Progenitor cell of endocrine pancreas (in vitro differentiated cells): ENCODE measurements around the gene UQCRC2. TPM values are rescaled to one million over a fixed set of nuclear protein-coding genes. Genes with fewer than 3 reads are reported as not detected.
"Not testable (repeated sequence)": the region's sequence is repeated elsewhere in the genome, so short reads cannot be mapped to it uniquely, and the experiment has no call there.

Source experiments
- DNase-seq: peaks from one replicate; pipeline ENCODE4 v3.0.0; 2021; ENCODE audit warnings: low spot score; ENCODE audit not compliant: unreplicated experiment
- H3K27ac Mint-ChIP-seq: 2 replicates; pipeline ENCODE4 v1.8.0; 2021; ENCODE audit warnings: mild to moderate bottlenecking, moderate library complexity, mixed read lengths
- H3K27me3 Mint-ChIP-seq: 2 replicates; pipeline ENCODE4 v1.8.0; 2021; ENCODE audit warnings: mixed read lengths
- H3K36me3 Mint-ChIP-seq: 2 replicates; pipeline ENCODE4 v1.8.0; 2022; ENCODE audit warnings: mixed read lengths; ENCODE audit not compliant: insufficient read depth
- H3K4me1 Mint-ChIP-seq: 2 replicates; pipeline ENCODE4 v1.8.0; 2021; ENCODE audit warnings: low read depth, mixed read lengths
- H3K4me3 Mint-ChIP-seq: 2 replicates; pipeline ENCODE4 v1.8.0; 2021; ENCODE audit warnings: low read depth, mild to moderate bottlenecking, moderate library complexity, mixed read lengths
- H3K9me3 Mint-ChIP-seq: 2 replicates; pipeline ENCODE4 v1.8.0; 2021; ENCODE audit warnings: low read depth, mixed read lengths
- long read RNA-seq: library from polyadenylated mRNA; unstranded; transcript quantifications from one replicate; pipeline ENCODE4 v2.0.0, GENCODE V29; 2020
- total RNA-seq: library from RNA; stranded (reverse); gene quantifications from 2 replicates; pipeline ENCODE4 v1.2.1, GENCODE V29; 2021
- TF ChIP-seq, protein P1 (sequence below): fragments of 200-600 bp; sonication (generic); IDR thresholded peaks from one replicate; pipeline ENCODE4 v1.5.0; 2021; ENCODE audit warnings: antibody characterized with exemption, mild to moderate bottlenecking; ENCODE audit not compliant: unreplicated experiment

Gene UQCRC2
- 196 and 198 TPM in 2 replicates for total RNA-seq
- long read RNA-seq, transcript UQCRC2-201 (14 exons, 2,615 nt): major isoform, 793 of 867 reads
- long read RNA-seq, partial matches to known transcripts: 31 of 867 reads
- long read RNA-seq, other reads (novel, unspliced or antisense): 42 of 867 reads

DNA sequence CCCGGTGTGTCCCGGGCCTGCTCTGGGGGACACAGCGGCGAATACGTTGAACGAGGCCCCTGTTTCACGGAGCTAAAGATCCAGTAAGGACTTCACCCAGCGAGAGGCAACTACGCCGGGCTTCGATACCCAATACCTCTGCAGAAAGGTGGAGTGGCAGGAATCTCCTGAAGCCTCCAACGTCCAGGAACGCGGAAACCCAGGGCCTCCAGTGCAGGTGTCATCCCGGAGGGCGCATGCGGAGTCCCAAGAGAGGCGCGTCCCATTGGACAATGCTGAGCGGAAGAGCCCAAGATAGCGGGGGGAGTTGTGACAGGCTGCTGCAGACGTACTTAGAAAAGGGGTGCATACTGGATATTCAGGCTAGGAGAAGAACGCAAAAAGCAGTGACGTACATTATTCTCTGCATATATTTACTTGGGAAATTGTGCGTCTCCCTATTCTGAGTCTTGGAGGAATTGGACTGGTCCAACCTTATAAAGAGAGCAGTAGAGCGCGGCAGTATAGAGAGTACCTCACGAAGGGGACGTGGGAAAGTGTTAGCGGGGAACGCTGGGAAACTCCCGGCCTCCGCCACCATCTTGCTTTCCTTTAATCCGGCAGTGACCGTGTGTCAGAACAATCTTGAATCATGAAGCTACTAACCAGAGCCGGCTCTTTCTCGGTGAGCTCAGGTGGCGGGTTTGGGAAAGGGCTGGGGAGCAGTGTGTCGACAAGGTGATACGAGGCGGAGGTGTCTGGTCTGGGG lies at the start of gene UQCRC2:
UQCRC2 (plus strand) TSS at position 569 of the 748 bp plus-strand sequence; CDS start at position 632, 63 bp downstream.
- Mint-ChIP-seq H3K4me3 (peak within 1 kb of the TSS; percentile 95), H3K27ac (peak within 1 kb of the TSS; percentile 100), H3K27me3 (no peaks in the 10 kb centered on the region), H3K36me3 (peaks cover 5% of the 10 kb centered on the region), H3K4me1 (peaks cover 12% of the 10 kb centered on the region), H3K9me3 (no peaks in the 10 kb centered on the region)
- peak; percentile 72 for DNase-seq
- TF ChIP-seq, protein P1, sequence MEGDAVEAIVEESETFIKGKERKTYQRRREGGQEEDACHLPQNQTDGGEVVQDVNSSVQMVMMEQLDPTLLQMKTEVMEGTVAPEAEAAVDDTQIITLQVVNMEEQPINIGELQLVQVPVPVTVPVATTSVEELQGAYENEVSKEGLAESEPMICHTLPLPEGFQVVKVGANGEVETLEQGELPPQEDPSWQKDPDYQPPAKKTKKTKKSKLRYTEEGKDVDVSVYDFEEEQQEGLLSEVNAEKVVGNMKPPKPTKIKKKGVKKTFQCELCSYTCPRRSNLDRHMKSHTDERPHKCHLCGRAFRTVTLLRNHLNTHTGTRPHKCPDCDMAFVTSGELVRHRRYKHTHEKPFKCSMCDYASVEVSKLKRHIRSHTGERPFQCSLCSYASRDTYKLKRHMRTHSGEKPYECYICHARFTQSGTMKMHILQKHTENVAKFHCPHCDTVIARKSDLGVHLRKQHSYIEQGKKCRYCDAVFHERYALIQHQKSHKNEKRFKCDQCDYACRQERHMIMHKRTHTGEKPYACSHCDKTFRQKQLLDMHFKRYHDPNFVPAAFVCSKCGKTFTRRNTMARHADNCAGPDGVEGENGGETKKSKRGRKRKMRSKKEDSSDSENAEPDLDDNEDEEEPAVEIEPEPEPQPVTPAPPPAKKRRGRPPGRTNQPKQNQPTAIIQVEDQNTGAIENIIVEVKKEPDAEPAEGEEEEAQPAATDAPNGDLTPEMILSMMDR: no peak

DNA sequence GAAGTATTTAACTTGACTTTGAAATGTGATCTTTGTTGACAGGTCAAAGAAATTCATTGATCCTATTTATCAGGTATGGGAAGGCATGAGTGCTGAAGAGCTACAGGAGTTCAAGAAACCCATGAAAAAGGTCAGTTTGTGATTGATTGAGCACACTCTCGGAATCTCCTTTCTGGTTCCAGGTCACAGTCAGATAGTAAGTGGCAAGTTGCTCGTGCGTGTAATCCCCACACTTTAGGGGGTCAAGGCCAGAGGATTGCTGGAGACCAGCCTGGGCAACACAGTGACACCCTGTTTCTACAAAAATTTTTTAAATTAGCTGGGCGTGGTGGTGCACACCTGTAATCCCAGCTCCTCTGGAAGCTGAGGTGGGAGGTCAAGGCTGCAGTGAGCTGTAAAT lies 20.5 kb upstream of the UQCRC2 start:
- not testable (repeated sequence) for H3K4me3 Mint-ChIP-seq, H3K36me3 Mint-ChIP-seq, H3K27ac Mint-ChIP-seq, H3K4me1 Mint-ChIP-seq, DNase-seq, H3K9me3 Mint-ChIP-seq
- peaks cover 17% of the 10 kb centered on the region for H3K27me3 Mint-ChIP-seq

DNA sequence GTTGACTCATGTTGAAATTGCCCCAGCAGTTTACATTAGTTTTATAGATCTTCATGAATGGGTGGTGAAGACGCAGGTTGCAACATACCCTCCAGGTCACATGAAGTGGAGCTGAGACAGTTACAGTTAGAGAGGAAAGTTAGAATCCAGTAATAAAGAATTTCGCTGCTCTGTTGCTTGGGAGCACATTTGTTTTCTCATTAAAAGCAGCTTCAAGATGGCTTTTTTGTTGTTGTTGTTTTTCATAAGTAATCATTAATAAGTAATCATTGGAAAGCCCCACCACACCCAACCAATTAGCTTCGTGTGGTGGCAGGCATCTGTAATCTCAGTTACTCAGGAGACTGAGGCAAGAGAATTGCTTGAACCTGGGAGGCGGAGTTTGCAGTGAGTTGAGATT lies 19.8 kb upstream of the UQCRC2 start:
- not testable (repeated sequence) for H3K4me1 Mint-ChIP-seq, H3K36me3 Mint-ChIP-seq, DNase-seq, H3K27ac Mint-ChIP-seq, H3K9me3 Mint-ChIP-seq, H3K4me3 Mint-ChIP-seq
- H3K27me3 Mint-ChIP-seq: peaks cover 21% of the 10 kb centered on the region

DNA sequence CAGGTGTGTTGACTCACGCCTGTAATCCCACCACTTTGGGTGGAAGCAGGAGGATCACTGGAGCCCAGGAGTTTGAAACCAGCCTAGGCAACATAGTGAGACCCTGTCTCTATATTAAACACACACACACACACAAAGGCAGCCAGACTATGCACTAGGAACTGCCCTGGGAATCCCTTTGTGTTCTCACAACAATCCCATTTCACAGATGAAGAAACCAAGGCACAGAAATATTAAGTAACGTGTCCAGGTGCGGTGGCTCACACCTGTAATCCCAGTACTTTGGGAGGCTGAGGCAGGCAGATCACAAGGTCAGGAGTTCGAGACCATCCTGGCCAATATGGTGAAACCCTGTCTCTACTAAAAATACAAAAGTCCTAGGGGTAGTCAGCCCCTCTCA lies 19.4 kb upstream of the UQCRC2 start:
- H3K36me3 Mint-ChIP-seq, H3K4me3 Mint-ChIP-seq, H3K27ac Mint-ChIP-seq, DNase-seq, H3K4me1 Mint-ChIP-seq, H3K9me3 Mint-ChIP-seq: not testable (repeated sequence)
- peaks cover 25% of the 10 kb centered on the region for H3K27me3 Mint-ChIP-seq

DNA sequence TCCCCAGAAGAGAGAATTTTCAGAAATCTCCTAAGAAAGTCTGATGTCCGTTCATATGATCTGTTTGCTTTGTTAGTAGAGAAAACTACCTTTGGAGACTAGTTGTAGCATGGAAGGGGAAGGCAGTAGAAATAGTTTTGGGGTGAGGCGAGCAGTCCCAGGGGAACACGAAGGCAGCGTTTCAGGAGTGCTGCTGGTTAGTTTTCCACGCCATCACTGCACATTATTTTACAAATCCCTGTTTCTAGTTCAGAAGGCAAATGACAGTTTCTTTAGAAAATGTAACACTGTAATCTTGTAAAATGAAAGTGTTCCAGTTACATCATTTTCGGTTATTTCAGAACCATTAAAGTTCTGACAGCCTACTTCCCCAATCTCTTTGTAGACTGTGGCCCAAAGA lies 16.9 kb upstream of the UQCRC2 start:
- not testable (repeated sequence) for H3K27ac Mint-ChIP-seq, DNase-seq, H3K9me3 Mint-ChIP-seq, H3K4me3 Mint-ChIP-seq, H3K4me1 Mint-ChIP-seq, H3K36me3 Mint-ChIP-seq
- H3K27me3 Mint-ChIP-seq: peaks cover 33% of the 10 kb centered on the region

DNA sequence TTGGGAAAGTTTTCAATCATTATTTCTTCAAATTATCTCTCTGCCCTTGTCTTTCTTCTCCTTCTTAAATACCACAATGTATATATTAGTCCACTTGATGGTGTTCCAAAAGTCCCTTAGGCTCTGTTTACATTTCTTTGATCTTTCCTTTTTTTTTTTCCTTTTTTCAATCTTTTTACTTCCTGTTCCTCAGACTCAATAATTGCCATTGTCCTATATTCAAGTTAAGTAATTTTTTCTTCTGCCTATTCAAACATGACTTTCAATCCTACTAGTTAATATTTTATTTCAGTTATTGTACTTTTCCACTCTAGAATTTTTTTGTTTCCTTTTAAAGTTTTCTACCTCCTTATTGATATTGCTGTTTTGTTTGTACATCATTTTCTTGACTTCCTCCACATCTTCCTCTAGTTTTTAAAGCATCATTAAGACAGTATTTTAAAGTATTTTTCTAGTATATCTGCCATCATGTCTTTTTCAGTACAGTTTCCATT lies 15.8 kb upstream of the UQCRC2 start:
- H3K27ac Mint-ChIP-seq: no peak overlapping the region
- H3K4me1 Mint-ChIP-seq: peaks cover 2% of the 10 kb centered on the region
- peaks cover 36% of the 10 kb centered on the region for H3K27me3 Mint-ChIP-seq

DNA sequence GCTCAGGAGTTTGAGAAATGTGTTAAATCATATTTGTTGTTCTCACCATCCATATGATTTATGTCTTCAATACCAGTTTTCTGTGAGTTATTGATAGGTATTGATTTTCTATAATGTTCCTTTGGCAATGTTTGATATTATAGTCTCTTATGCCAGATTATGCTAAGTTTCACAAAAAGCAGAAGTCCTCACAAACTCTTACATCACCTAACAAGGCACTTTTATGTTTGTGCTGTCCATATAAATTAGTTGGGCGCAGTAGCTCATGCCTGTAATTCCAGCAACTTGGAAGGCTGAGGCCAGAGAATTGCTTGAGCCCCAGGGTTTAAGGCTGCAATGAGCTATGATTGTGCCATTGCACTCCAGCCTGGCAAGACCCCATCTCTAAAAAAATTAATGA lies 12.6 kb upstream of the UQCRC2 start:
- peaks cover 36% of the 10 kb centered on the region for H3K27me3 Mint-ChIP-seq
- no peaks in the 10 kb centered on the region for H3K36me3 Mint-ChIP-seq
- no peaks in the 10 kb centered on the region for H3K9me3 Mint-ChIP-seq
- TF ChIP-seq, protein P1: no peak
- no peaks in the 10 kb centered on the region for H3K4me1 Mint-ChIP-seq
- DNase-seq: no peak
- no peak overlapping the region for H3K4me3 Mint-ChIP-seq
- no peak overlapping the region for H3K27ac Mint-ChIP-seq

More for the DNA sequence above, 15.8 kb upstream of the UQCRC2 start:
- DNase-seq: no peak
- Mint-ChIP-seq H3K4me3 (no peak overlapping the region), H3K36me3 (no peaks in the 10 kb centered on the region), H3K9me3 (no peaks in the 10 kb centered on the region)
- TF ChIP-seq, protein P1: no peak
